GM19238 (cell line): ENCODE measurements around the gene TBC1D5.
"Not testable (repeated sequence)": the region's sequence is repeated elsewhere in the genome, so short reads cannot be mapped to it uniquely, and the experiment has no call there.

ENCODE experiments used
- DNase-seq: peaks from one replicate; pipeline ENCODE4 v3.0.0; 2011; ENCODE audit warnings: low spot score; ENCODE audit not compliant: insufficient read length

Gene TBC1D5

DNA sequence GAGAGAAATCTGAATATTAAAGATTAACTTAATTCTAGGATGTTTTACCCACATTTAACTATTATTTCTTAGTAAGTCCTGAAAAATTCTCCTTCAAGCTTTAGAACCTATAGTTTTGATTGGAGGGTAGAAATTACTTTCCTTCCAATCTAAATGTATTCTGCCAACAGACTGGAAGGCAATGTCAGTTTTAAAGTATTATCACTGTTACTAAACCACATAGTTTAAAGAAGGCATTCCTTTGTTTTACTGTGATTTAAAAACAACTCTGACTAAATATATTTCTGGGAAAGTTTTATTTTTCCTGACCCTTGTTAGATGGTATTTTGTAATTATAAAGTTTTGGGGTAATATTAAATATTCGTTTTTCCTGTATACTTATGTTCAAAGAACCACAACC is 382.5 kb downstream of the TBC1D5 start:
- DNase-seq: no peak

DNA sequence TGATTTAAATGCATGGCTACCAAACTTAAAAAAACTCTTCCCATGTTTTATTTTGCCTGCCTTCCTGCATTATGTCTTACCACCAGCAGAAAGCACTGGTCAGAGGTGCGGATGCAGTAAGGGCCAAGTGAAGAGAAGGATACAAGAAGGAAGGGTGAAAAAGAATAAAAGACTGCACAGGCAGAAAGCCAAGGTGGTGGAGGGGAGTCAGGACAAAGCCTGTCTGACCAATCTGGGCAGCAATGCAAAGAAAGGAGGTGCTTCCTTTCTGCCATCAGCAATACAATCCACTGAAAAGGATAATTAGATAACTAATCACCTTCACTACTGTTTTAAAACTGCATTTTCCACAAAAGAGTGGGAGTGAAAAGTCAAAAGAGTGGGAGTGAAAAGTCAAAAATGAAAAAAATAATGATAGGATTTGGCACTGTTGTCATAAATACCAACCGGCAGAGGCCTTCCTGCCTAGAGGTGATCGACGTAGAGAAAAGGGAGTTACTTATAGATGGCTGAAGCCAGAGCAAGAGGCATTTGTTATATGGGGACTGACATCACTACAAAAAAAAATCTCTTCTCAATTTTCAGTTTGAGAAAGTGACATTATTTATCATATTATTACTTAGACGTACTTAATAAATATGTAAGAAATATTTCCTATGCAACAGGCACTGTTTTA is 385.3 kb downstream of the TBC1D5 start:
- DNase-seq: no peak

DNA sequence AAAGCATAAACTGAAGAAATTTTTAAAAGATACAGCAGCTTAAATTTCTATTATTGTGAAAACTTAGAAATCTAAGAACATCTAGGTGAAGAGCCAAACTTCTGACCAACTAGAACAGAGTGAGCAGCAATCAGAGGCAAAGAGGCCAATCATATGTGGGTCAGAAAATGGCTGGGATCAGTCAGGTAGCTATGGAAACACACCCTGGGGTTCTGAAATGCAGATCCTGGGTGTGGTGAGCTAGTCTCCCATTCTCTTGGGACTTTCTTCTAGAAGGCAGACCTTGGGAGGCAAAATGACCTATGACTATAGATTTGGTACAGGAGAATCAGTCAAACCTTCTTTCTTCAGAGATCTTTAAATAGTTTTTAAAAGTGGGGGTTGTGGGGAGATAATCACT is 385.8 kb downstream of the TBC1D5 start:
- no peak for DNase-seq

DNA sequence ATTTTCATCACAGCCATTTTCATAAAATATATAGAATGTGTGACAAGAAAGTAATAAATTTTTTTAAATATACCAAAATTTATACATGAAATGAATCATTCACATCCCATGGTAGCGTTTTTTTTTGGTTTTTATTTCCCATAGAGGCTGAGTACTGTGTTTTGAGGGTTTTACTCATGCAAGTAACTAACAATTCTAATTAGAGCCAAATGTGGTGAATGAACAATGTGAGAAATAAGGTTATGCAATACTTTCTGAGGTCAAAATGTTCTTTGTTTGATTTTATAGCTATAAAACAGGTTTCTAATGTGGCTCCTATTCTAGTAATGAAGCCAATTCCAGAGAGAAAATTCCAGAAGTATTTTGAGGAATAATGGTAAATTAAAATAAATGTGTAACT is 386.8 kb downstream of the TBC1D5 start:
- DNase-seq: no peak

DNA sequence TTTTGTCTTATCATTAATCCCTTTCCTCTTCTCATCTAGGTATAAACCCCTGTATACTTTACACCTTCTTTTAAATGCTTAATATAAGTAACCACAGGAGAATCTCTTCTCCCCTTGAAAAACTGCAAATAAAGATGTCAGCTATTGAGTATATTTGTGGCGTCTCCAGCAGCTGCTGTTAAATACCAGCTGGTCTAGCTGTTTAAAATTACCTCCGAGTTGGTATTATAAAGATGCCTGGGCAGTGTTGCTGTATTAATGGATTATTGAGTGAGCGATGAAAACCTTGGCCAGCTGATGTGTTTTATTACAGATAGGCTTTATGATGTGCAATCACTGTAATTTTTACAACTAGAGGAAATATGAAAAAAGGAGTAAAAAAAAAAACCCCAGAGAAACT is 388.1 kb downstream of the TBC1D5 start:
- no peak for DNase-seq

DNA sequence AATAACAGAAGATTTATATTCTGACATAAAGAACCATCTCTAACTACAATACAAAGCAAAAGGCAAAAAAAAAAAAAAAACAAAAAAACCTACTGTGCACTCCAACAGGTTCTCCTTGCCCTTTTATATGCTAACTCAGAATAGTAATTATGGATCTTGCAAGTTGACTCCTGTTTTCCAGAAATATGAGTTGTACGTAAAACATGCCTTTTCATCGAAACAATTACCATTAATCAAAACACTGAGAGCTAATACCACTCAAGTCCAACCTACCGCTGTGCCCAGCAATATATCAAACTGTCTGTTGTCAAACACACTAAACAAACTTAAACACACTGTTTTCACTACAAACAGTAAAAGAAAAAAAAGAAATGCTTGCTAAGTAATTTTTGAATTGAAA is 389.8 kb downstream of the TBC1D5 start:
- DNase-seq: no peak

DNA sequence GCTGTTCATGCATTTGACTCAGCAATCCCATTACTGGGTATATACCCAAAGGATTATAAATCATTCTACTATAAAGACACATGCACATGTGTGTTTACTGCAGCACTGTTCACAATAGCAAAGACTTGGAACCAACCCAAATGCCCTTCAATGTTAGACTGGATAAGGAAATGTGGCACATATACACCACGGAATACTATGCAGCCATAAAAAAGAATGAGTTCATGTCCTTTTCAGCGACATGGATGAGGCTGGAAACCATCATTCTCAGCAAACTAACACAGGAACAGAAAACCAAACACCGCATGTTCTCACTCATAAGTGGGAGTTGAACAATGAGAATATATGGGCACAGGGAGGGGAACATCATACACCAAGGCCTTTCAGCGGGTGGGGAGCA is 391.2 kb downstream of the TBC1D5 start:
- DNase-seq: not testable (repeated sequence)

DNA sequence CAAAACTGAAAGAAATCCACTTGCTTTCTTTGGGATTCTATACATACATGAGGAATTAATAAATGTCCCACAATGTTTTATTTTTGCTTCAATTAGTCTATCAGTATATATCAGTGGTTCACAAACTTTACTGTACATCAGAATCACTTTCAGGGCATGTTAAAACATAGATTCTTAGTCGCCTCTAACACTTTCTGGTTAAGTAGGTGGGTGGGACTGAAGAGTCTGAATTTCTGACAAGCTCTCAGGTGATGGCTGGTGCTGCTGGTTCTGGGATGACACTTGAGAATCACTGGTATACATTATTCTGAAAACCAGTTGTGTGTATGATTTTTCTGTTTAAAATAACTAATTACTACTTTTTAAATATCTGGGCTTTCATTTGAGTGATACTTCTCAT is 393.3 kb downstream of the TBC1D5 start:
- DNase-seq: no peak

DNA sequence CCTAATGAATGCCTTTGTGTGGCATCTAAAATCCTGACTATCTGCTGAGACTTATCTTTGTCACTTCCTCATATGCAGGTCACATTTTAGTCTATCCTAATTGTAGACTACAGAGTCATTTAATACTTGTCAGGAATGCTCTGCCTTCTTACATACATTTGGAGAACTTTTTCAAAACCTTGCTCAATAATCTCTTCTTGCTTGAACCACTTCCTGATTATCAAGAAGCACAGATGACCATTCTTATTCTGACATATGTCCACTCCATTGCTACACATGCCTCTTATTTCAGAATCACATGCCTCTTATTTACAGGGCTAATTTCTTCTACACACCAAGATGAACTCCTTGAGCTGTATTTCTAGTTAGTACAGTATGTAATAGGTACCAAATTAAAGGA is 400.3 kb downstream of the TBC1D5 start:
- no peak for DNase-seq

DNA sequence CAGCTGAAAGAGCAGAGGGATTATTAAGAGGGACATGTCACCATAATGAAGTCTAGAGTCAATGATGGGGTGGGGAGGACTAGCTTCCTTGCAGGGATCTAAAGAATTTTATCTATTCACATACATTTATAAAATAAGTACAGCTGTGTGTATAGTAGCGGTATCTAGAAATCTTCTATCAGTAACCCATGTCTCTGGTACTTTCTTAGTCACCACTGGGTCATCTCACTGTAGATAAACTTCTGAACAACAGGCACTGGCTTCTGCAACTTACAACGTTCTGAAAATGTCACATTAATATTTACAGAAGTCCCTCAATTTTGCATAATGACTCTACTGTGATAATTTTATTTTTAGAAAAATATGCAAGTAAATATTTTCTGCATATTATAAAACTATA is 401.7 kb downstream of the TBC1D5 start:
- no peak for DNase-seq

DNA sequence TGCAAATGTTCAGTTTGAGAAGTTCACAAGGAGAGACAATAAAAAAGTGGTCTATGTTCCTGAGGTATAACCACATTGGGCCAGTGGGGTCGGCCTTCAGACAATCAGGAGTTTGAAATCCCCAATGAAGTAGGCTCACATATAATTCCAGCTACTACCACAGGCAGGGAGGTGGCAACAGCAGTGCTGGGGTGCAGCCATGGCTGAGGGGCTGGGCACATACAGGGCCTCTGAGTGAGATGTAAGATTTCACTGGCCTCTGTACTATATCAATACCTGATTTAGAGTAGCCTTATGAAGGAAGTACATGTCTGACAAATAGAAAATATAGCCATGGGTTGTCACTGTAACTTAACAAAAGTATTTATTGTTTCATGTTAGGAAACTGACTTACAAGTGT is 402.2 kb downstream of the TBC1D5 start:
- no peak for DNase-seq

DNA sequence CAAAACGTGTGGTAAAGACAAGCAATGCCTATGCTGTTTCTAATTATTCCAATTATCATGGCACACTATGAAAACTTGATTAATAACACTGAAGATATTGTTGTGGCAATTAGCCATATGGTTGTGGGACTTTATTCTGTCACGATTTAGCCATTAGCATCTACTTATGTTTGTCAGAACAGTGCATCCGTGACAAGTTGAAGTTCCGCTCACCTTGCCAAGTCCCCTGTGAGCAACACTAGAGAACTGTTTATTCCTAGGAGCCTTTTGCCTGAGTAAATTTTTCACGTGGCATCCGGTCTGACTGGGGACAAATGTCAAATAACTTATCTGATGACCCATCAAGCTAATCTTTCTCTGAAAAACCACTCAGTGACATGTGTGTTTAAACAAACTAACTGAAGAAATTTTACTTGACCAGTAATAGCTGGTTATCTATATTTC is 403.3 kb downstream of the TBC1D5 start:
- DNase-seq: no peak

DNA sequence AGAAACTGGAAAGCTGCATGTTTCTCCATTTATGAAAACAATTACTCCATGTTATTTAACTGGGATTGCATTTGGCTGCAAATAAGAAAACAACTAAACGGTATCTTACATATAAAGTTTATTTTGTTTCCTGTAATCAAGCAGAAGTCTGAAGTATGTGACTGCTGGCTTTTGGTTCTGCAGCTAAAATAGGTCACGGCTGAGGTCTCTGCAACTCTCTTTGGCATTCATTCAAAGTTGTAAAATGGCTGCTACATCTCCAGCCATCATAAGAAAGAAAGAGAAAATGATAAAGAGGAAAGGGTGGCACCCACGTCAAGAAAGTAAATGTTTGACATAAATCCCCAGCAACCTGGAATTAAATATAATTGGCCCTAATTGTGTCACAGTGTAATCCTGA is 406.1 kb downstream of the TBC1D5 start:
- no peak for DNase-seq

DNA sequence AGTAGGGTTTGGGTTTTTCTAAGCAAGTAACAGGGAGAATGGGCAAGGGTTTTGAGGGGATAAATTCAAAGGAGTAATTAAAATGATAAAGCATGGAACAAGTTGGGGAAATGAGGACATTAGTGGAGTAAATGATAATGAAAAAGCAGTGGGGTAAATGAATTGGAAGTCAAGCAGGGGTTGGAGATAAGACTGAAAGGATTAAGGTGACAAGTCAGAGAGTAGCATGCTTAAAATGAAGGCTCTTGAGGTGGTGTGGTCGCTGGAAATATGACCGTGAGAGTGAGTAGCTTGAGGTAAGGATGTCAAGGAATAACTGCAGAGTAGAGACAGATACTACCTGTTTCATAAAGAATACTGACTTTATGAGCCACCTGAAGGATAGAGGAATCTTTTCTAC is 408.5 kb downstream of the TBC1D5 start:
- no peak for DNase-seq

DNA sequence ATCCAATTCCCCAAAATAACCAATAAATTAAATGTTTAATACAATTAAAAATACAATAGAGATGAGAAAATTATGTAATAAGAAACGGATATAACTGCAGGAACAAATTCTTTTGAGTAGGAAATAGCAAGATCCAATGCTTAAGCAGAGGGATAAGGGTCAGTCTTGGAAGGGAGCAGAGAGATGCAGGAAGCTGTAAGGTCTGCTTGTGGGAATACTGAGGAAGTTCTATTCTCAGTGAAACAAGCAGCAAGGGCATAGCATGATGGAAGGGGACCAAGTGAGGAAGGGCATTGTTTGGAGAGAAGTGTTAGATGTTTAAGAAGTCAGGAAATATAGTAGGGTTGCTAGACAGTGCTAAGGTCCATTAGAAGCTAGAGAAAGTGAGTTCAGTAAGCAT is 409.0 kb downstream of the TBC1D5 start:
- no peak for DNase-seq

DNA sequence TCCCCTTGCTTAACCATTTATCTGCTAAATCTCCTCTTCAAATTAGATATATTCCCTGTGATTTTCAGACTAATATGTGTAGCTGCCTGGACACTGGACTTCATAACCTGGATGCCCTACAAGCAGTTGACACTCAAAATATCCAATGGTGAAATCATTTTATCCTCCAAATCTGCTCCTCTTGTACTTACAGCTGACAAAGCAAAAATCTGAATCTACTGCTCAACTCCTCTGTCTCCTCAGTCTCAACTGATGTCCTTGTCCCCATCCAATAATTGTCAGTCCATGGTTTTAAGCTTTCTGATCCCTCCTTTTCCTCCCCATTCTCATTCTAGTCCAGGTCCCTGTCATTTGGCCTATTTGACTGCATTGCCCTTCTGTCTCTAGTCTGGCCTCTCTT is 411.8 kb downstream of the TBC1D5 start:
- no peak for DNase-seq

DNA sequence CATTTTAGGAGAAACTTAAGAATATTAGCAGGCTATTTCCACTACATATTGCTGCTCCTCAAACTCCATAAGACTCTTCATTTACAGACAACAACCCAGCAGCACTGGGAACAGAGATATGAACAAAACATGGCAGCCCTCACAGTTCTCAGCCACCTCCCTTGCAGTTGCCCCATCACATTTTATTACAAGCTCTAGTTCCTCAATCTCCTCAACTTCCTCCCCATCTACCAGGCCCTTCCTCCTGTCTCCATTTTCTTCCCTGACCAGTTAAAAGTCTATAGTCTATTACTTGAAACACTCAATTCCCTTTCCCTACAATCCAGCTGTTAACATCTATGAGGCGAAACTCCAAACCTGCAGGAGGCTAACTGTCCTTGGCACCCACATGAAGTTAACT is 412.5 kb downstream of the TBC1D5 start:
- no peak for DNase-seq

DNA sequence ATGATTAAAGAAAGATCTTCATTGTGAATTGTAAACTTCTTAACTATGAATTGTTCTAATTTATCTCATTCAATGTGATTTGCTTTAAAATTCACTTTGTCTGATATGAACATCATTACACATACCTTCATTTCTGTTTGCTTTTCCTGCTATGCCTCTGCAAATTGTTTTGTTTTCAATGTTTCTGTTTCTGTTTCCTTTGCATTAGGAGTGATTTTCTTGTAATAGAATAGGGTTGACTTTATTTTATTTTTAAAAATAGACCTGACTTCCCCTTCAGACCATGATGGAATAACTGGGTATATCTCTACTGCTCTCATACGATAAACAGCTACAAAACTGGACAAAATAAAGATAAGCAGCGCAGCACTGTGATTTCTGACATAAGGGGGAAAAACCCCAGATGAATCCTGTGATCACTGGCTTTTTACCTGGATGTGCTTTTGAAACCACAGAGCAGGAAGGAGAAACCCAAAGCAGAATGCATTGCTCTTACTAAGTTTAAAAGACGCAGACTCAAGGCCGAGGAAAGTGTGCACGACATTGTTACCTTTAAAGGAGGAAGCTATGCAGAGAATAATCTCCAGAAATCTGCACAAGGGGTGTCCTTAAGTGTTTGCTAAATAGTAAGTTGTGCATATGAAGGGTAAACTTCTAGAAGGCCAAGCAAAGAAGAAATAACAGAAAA is 420.2 kb downstream of the TBC1D5 start:
- peak; percentile 3 for DNase-seq

DNA sequence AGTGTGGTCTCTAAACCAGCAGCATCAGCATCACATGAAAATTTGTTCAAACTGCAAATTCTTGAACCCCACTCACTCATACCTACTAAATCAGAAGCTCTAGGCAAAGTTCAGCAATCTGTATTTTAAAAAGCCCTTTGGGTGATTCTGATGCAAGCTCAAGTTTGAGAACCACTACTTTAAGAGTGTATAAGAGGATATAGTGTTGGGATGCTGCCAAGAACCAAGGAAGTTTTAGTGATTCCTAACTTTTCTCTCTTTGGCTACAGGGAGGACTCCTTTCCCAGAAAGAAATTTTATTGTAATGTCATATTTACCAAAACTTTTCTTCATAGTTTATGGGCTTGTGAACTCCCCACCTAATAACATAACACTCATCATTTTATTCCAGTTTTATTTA is 422.2 kb downstream of the TBC1D5 start:
- no peak for DNase-seq

DNA sequence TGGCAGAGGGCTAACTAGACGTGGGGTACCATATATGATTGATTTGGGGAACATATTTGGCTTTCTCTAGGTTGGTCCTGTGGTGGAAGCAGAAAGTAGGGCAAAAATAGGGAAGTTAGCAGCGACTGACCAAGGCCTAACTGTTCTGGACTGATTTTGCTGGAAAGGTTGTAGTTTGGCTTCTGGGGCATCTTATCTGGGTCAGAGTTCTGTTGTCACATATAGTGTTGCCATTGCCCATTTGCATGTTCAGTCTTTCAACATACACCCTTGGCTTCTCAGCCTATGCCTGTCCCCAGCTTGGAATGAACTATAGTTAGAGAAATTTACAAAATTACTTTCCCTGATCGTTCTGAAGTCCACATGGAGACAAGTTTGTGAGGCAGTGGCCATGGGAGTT is 426.5 kb downstream of the TBC1D5 start:
- no peak for DNase-seq

DNA sequence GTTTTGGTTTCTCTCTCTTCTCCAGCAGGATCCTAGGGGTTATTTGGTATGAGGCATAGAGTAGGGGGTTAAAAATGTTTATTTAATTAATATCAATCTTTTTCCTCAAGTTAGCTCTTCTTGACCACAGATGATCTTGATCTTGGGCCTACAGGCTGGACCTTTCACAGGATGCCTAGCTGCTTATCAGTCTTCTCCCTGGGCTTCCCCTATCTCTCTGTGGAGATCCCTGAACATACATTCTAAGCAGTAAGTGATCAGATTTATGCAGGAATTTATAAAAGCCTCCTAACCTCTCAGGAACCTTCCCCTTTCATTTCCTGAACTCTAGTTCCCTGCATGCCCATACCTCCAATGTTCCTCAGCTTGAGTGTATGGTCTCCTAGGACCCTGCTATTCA is 428.3 kb downstream of the TBC1D5 start:
- DNase-seq: no peak

DNA sequence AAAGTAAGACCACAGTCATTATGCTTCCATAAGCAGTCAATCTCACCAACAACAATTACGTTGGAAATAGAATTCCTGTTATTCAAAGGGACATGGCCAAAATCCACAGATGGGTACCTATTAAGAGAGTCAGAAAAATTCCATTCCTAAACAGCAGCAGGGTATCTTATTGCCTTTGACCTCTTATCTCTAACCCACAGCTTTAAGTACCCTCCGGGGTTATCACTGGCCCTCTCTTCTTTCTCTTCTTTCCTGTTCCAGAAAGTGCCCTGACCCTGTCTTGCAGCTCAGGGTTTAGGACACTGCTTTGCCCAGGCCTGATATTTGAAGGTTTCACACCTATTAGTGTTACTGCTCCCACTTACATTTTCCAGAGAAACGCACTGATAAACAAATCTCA is 428.7 kb downstream of the TBC1D5 start:
- no peak for DNase-seq

DNA sequence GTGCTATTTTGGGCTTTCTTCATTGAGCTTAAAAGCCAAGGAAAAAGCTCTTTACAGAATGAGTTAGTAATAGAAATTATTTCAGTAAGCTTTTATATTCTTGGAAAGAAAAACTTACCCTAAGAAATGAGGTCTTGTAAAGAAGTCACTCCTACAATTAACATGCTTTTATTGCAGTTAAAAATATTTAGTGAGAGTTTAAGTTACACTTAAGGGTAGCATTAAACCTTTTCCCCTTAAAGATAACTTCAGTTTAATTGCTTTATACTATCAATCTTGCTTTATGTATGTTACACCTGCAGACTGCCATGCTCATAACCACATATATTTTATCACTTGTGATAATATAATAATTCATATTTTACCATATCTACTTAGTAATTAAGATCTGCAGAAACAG is 431.4 kb downstream of the TBC1D5 start:
- DNase-seq: no peak
